GM12878 (cell line): Measurements from ENCODE around the gene TNFRSF6B. TPM values are rescaled to one million over a fixed set of nuclear protein-coding genes. Genes with fewer than 3 reads are reported as not detected.
A peak's percentile ranks its signal among the peaks of the same experiment; 100 is the strongest.

Experiments used
- BACH1 ChIP-seq: fragments of 450-650 bp; IDR thresholded peaks from 2 replicates; pipeline ENCODE4 v1.6.1; 2017; ENCODE audit warnings: mild to moderate bottlenecking, borderline replicate concordance
- BCLAF1 ChIP-seq: fragments of 450-650 bp; IDR thresholded peaks from 2 replicates; pipeline ENCODE4 v1.6.1; 2017; ENCODE audit warnings: antibody characterized with exemption, mild to moderate bottlenecking, moderate library complexity
- CTCF ChIP-seq, 3 experiments: IDR thresholded peaks in 2 of 3; conservative IDR thresholded peaks in 1 of 3; 2 replicates each; pipeline ENCODE4 v1.5.1; 2011; ENCODE audit warnings: low read depth in 3 of 3, low read length in 3 of 3, mild to moderate bottlenecking in 3 of 3, control low read depth in 2 of 3, moderate library complexity in 2 of 3, inconsistent platforms in 1 of 3, mixed read lengths in 1 of 3; ENCODE audit not compliant: control insufficient read depth in 2 of 3, insufficient read depth in 1 of 3; ENCODE audit errors: extremely low read depth in 1 of 3
- E2F8 ChIP-seq: fragments of 450-650 bp; IDR thresholded peaks from 2 replicates; pipeline ENCODE4 v1.6.1; 2018; ENCODE audit warnings: mild to moderate bottlenecking, low read depth, moderate library complexity; ENCODE audit not compliant: partially characterized antibody
- EED ChIP-seq: sonication (generic); IDR thresholded peaks from 2 replicates; pipeline ENCODE4 v1.6.1; 2016; ENCODE audit warnings: antibody characterized with exemption, low read depth
- EZH2 ChIP-seq: IDR thresholded peaks from 2 replicates; pipeline ENCODE4 v1.6.1; 2012; ENCODE audit warnings: low read depth, mild to moderate bottlenecking, control low read depth, inconsistent platforms, low read length, borderline replicate concordance; ENCODE audit not compliant: control insufficient read depth
- IRF4 ChIP-seq: IDR thresholded peaks from 2 replicates; pipeline ENCODE4 v1.6.1; 2011; ENCODE audit warnings: low read depth, low read length
- MTA2 ChIP-seq: fragments of 450-650 bp; IDR thresholded peaks from 2 replicates; pipeline ENCODE4 v1.6.1; 2016; ENCODE audit warnings: low read depth, mild to moderate bottlenecking, moderate library complexity
- MYB ChIP-seq: fragments of 150-350 bp; IDR thresholded peaks from 2 replicates; pipeline ENCODE4 v1.6.1; 2014; ENCODE audit warnings: mild to moderate bottlenecking, low read depth, low read length, borderline replicate concordance
- SIN3A ChIP-seq: IDR thresholded peaks from 2 replicates; pipeline ENCODE4 v1.6.1; 2012; ENCODE audit warnings: low read depth, low read length, improper control_type of control experiment
- SKIL ChIP-seq: fragments of 450-650 bp; IDR thresholded peaks from 2 replicates; pipeline ENCODE4 v1.6.1; 2017; ENCODE audit warnings: mild to moderate bottlenecking, low read depth, inconsistent platforms; ENCODE audit not compliant: poor library complexity, severe bottlenecking
- SMAD1 ChIP-seq: fragments of 450-650 bp; IDR thresholded peaks from 2 replicates; pipeline ENCODE4 v1.6.1; 2018; ENCODE audit warnings: mild to moderate bottlenecking, low read depth; ENCODE audit not compliant: partially characterized antibody
- SP1 ChIP-seq: IDR thresholded peaks from one replicate; pipeline ENCODE4 v1.6.1; 2011; ENCODE audit warnings: low read depth, low read length
- SRF ChIP-seq, 2 experiments: IDR thresholded peaks; 2 replicates each; pipeline ENCODE4 v1.6.1; 2011; ENCODE audit warnings: low read depth in 2 of 2, low read length in 2 of 2, mild to moderate bottlenecking in 1 of 2, moderate library complexity in 1 of 2
- TAF1 ChIP-seq: IDR thresholded peaks from 2 replicates; pipeline ENCODE4 v1.6.1; 2011; ENCODE audit warnings: mild to moderate bottlenecking, low read depth, low read length, borderline replicate concordance
- USF1 ChIP-seq: IDR thresholded peaks from 2 replicates; pipeline ENCODE4 v1.6.1; 2011; ENCODE audit warnings: borderline replicate concordance, low read depth, mild to moderate bottlenecking, moderate library complexity, mixed read lengths, low read length; ENCODE audit not compliant: insufficient read depth; ENCODE audit errors: extremely low read length
- ZNF217 ChIP-seq: fragments of 450-650 bp; IDR thresholded peaks from 2 replicates; pipeline ENCODE4 v1.6.1; 2017; ENCODE audit warnings: antibody characterized with exemption, mild to moderate bottlenecking
- ZNF384 ChIP-seq: IDR thresholded peaks from 2 replicates; pipeline ENCODE4 v1.6.1; 2012; ENCODE audit warnings: low read depth, mild to moderate bottlenecking, low read length, improper control_type of control experiment, borderline replicate concordance
- polyA plus RNA-seq, 11 experiments: library from polyadenylated mRNA; depleted of rRNA in 4 of 11; unstranded in 6 of 11; stranded (reverse) in 5 of 11; fragments of >200 nt; fragmentation: Nextera tagmentation in 4 of 11; fragmentation: Illumina TruSeq in 1 of 11; extraction: Ambion mirVana in 4 of 11; extraction: Trizol in 1 of 11; gene quantifications; 1 replicate in 1 of 11; 2 replicates in 10 of 11; pipeline versions ENCODE4 v1.2.1 to v1.2.3, GENCODE V29; 2011 to 2016; ENCODE audit warnings: inconsistent platforms in 2 of 11, missing spikeins in 2 of 11, low read depth in 1 of 11
- total RNA-seq, 4 experiments: library from RNA; depleted of rRNA in 3 of 4; stranded (reverse); fragments of >200 nt in 3 of 4; fragmentation: Illumina TruSeq in 1 of 4; extraction: Trizol in 1 of 4; gene quantifications; 2 replicates each; pipeline versions ENCODE4 v1.2.1 to v1.2.3, GENCODE V29; 2013 to 2021

The TNFRSF6B gene
- total and polyA plus RNA-seq, 10 of the 15 experiments (the other 5 are each of a cell fraction or from before 2014, with no cell fraction given), result 0.67 to 2.2 (median 1.8) TPM; not detected in 7

- TF ChIP-seq ZNF217 (no peak), EZH2 (no peak), EED (peak; percentile 68), TAF1 (no peak), MYB (no peak), BACH1 (no peak), SMAD1 (no peak), SP1 (no peak), SKIL (no peak), USF1 (no peak), E2F8 (no peak), ZNF384 (no peak), IRF4 (peak; percentile 67; the same call in 1 of the 2 replicates), SIN3A (no peak), CTCF (IDR thresholded peaks at IDR 0.05 in 2 of 3, conservative IDR thresholded peaks at IDR 0.05 in 1 of 3; ENCODE audit: control insufficient read depth in 2 of 3, extremely low read depth in 1 of 3, insufficient read depth in 1 of 3, low read depth in 3 of 3, low read length in 3 of 3) (peak; percentile 75 to 91 (median 85)), MTA2 (0 out of 2 replicates have a peak, but pooled peaks have one; percentile 21), SRF (IDR thresholded peaks at IDR 0.05; ENCODE audit: low read depth in 2 of 2, low read length in 2 of 2) (no peak), BCLAF1 (no peak)
Measured at GRCh38 chr20:63706852-63707557, 10.6 kb downstream of the TNFRSF6B start (continued).
